ENCODE data around the gene MTHFD1L.
"Not testable (repeated sequence)": the region's sequence is repeated elsewhere in the genome, so short reads cannot be mapped to it uniquely, and the experiment has no call there.

The MTHFD1L gene

DNA sequence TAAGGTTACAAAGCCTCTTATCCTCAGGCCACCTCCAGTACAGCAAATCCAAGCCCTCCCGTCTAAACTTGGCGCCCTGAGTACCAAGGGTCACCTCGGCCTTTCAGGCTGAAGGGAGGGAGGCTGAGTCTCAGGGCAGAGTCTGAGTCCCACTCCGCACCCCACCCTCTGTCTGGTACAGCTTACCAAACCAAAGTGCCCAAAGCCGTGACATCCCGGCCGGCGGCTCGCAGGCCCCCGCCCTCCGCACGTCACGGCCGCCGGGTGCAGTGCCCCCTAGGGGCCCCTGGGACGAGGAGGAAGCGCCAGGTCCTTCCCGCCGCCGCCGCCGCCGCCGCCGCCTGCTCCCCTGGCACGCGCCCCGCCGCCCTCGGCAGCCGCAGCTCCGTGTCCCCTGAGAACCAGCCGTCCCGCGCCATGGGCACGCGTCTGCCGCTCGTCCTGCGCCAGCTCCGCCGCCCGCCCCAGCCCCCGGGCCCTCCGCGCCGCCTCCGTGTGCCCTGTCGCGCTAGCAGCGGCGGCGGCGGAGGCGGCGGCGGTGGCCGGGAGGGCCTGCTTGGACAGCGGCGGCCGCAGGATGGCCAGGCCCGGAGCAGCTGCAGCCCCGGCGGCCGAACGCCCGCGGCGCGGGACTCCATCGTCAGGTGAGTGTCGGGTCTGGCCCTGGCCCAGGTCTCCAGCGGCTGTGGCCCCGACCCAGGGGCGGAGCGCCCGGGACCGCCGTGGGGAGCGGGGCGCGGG lies at the start of gene MTHFD1L:
Gene MTHFD1L (plus strand): TSS at position 297 of the 741 bp plus-strand sequence. CDS start 121 bp downstream, at position 418.
- no peak for DNase-seq

DNA sequence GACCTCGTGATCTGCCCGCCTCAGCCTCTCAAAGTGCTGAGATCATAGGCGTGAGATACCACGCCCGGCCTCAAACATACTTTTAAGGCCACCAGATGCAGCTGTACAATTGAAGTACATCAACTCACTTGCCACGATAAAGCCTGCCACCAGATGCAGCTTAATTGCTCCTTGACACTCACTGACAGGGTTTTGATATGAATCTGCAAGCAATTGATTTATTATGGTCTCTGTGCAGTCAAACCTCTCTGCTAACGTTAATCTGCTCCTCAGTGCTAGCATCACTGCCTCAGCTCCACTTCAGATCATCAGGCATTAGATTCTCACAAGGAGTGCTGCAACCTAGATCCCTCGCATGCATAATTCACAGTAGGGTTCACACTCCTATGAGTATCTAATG lies 48.9 kb upstream of the MTHFD1L start:
- DNase-seq: not testable (repeated sequence)

DNA sequence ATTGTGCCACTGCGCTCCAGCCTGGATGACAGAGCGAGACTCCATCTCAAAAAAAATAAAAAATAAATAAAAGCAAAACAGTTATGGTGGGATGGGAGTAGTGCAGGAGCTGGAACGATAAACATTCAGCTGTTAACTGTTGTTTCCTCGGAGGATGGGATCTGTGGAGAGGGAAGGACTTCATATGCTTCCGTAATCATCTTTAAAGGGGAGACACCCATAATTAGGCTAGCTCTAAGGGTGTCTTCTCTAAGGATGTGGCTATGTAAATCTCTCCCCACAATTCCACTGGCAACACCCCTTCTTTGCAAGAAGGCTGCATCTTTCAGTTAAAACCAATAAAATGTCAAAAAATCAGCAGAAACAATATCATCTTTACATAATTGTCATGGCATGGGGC lies 42.6 kb upstream of the MTHFD1L start:
- no peak for DNase-seq

DNA sequence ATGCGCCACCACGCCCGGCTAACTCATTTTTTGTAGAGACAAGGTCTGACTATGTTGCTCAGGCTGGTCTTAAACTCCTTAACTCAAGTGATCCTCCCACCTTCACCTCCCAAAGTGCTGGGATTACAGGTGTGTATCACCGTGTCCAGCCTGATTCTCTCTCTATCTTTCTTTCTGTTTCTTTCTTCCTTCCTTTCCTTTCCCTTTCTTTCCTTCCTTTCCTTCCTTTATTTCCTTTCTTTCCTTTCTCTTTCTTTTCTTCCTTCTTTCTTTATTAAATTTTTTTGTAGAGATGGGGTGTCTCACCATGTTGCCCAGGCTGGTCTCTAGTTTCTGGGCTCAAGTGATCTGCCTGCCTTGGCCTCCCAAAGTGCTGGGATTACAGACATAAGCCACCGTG lies 38.7 kb upstream of the MTHFD1L start:
- no peak for DNase-seq

DNA sequence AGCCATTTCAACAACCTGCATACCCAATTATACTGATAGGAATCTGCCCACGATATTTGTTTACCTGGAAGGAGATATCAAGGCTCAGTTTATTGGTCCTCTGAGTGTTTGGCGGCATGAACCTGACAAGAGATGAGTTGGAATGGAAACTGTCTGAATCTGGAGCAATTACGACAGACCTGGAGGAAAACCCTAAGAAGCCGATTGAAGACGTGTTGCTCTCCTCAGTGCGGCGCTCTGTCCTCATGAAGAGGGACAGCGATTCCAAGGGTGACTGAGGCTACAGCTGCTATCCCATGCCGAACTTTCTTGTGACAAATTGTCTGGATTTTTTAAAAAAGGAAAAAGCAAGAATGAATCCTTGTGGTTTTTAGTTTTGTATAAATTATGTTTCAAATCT lies 37.4 kb upstream of the MTHFD1L start:
- DNase-seq: not testable (repeated sequence)

DNA sequence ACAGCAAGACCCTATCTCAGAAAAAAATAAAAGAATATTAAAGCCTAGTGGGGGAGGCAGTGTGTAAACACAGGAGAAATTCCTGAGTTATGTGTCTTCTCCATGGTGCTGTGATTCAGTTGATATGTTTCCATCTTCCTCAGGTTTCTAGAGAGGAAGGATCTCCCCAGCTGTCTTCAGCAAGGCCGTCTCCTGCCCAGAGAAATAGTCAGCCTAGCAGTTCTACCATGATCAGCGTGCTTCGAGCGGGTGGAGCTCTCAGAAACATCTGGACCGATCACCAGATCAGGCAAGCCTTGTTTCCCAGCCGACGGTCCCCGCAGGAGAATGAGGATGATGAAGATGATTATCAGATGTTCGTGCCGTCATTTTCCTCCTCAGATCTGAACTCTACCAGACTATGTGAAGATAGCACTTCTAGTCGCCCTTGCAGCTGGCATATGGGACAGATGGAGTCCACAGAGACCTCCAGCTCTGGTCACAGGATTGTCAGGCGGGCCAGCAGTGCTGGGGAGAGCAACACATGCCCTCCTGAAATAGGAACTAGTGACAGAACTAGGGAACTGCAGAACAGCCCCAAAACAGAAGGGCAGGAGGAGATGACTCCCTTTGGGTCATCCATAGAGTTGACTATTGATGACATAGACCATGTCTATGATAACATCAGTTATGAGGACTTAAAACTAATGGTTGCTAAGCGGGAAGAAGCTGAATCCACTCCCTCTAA lies 34.9 kb upstream of the MTHFD1L start:
- DNase-seq: no peak

DNA sequence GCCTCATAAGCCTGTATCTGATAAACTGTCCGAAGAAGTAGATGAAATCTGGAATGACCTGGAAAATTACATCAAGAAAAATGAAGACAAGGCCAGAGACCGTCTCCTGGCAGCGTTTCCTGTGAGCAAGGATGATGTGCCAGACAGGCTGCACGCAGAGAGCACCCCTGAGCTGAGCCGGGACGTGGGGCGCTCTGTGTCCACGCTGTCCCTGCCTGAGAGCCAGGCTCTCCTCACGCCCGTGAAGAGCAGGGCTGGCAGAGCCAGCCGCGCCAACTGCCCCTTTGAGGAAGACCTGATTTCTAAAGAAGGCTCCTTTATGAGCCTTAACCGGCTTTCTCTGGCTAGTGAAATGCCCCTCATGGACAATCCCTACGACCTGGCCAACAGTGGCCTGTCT lies 33.9 kb upstream of the MTHFD1L start:
- no peak for DNase-seq

DNA sequence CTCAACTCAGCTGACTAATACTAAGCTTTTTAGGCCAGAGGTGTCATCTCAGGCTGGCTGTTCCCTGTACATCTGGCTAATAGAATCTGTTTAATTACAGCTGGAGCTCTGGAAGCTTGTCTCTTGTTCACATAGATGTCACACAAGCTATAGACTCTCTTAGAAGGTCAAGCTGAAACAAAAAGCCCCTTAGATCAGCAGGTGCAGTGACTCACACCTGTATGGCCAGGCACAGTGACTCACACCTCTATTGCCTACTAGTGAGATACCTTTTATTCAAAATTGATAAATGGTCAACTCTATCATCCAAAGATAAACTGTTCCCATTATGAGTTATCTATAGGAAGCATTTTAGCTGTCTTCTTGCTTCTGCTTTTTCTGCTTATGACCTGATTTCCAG lies 29.9 kb upstream of the MTHFD1L start:
- no peak for DNase-seq

DNA sequence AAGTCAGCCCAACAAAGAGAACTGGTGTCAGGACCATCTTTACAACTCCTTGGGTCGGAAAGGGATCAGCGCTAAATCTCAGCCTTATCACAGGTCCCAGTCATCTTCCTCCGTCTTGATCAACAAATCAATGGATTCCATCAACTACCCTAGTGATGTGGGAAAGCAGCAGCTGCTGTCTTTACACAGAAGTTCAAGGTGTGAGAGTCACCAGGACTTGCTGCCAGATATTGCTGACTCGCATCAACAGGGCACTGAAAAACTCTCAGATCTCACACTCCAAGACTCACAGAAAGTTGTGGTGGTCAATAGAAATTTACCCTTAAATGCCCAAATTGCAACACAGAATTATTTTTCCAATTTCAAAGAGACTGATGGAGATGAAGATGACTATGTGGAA lies 25.3 kb upstream of the MTHFD1L start:
- no peak for DNase-seq

DNA sequence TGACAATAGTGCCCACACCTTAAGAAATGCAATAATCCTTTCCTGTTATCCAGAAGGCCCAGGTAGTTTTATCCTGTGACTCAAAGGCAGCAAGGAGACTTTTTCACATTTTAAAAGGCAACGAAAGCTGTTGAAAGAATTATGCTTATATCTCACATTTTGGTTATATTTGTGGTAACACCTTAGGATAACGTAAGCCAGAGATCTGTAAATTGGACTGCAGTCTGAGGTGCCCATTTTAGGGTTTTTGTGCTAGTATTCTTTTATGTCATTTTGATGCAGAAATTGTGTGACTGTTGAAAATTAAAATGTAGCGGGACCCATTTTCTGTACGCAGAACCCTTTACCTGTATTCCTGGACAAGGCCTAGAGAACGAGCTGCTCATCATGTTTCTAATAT lies 24.3 kb upstream of the MTHFD1L start:
- no peak for DNase-seq

DNA sequence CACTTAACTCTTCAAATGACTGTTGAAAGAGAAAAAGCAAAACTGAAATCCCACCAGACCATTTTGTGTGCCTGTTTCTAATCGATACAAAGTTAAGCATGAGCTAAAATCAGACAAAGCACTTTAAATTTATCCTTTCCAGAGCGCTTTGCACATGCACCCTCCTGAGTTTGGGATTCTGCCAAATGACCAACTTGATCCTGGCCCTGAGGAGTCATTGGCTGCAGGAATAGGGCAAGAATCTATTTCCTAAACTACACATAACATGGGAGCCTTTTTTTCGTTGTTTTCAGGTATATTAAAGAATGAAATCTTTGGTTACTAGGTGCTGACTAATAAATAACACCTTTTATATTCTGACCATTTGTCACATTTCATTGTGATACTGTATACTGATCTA lies 23.8 kb upstream of the MTHFD1L start:
- no peak for DNase-seq

DNA sequence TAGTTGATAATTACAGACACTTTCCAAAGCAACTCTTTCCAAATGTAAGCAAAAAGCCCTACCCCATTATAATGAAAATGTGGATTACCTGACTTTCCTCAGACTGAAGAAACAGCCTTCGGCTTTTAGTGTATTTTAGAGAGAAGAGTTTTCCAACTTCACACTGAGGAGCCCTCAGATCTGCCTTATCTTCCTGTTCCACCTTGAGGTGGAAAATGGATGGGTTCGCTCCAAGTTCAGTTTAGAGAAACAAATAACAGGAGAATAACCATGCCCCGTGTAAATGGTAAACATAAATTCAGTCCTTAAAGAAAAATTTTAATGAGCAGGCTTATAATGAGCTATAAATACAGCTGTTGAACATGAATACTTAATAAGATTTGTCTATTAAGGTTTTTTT lies 21.1 kb upstream of the MTHFD1L start:
- no peak for DNase-seq

DNA sequence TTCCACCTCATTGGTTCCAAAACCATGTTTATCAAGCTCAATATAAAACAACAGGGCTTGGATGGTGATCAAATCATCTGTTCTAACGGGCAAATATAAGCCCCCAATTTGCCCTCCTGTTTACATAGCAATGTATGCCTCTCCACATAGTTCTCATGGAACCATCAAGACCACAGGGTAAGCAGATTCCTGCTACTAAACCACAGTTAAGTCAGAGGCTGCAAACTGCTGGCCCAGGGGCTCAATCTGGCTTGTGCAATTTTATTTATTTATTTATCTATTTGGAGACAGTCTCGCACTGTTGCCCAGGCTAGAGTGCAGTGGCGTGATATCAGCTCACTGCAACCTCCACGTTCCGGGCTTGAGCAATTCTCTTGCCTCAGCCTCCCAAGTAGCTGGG lies 18.9 kb upstream of the MTHFD1L start:
- DNase-seq: no peak

DNA sequence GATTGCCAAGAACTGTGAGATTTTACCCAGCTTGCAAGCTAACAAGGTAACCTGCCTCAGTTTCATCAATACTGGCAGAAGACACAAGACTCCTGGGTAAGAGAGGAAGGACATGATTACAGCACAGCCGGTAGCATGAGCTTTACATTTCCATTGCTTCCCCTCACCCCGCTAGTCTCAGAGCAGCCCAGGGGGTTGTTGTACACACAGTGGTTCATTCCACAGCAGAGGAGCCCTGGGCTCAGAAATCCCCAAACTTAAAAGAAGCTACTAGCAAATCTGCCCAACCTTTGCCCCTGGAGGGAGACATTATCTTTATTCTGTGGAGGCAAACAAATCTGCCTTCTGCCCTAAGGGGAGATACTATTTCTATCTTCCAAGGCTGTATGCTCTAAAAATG lies 17.1 kb upstream of the MTHFD1L start:
- DNase-seq: no peak

DNA sequence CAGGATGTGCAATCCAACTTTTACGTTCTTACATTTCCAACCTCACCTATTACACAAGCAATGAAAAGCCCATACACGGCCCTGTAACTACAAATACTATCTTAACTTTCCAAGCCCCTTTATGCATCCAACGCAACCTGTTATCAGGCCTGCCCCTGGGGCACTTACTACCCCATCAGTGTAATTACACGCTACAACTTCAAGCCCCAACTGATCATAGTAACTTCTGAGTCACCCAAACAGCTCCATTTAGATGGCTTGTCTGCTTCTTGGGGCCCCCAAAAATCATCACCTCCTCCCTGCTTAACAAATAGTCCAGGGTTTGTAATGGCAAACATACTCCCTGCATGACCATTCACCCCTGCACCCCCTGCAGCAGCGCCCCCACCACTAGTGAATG lies 11.1 kb upstream of the MTHFD1L start:
- DNase-seq: not testable (repeated sequence)

DNA sequence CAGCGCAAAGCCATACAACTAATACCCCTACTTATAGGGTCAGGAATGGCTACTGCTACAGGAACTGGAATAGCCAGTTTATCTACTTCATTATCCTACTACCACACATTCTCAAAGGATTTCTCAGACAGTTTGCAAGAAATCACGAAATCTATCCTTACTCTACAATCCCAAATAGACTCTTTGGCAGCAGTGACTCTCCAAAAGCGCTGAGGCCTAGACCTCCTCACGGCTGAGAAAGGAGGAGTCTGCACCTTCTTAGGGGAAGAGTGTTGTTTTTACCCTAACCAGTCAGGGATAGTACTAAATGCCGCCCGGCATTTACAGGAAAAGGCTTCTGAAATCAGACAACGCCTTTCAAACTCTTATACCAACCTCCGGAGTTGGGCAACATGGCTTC lies 10.3 kb upstream of the MTHFD1L start:
- DNase-seq: not testable (repeated sequence)

DNA sequence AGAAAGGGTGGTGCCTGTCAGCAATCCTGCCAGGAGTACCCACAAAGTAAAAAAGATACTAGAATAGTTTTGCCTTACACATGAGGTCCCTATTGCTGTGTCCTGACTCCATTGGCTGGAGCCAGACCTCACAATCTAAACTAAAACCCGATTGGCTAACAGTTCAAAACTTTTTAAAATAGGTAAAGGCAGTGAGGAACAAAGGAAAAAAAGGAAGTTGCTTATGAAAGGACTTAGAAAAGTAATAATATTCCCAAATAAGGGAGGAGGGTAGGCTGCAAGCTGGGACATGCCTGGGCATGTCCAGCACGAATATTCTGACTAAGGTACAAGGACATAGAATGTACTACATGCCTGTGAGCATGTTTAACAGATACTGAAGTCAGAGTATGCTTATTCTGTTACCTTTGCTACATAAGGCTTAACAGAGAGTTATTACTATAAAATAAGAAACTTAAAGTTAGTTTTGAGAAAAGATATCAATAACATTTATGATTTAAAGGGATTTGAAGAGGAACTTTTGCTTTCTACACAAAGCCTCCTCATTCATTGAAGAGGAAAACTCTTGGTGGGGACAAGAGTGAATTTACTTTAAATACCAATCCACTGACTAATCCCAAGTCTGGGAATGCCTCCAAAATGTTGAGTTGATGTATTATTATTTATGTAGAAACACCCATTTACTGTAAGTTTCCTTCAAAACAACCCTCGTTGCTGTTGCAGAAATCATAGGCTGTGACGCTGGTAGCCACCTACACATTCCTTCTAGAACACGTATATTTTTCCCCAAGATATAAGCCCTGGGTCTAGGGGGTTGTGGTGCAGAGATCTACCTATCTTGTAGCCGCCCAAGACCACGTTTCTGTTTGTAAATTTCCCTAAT lies 8.2 kb upstream of the MTHFD1L start:
- no peak for DNase-seq

DNA sequence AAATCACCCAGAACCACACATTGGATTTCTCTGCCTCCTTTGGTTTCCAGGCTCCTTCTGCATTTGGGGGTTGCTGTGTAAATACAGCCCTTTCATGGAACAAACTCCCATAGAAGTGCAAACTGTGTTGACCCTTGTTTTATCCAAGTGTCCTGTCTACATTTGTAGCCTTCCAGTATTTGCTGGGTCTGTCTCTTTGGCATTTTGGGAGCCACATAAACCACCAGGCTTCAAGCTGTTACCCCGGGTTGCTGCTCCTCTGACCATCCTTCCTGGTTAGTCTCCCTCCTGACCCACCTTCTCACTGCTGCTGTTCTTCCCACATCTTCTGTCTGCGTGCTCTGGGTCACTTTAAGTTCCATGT lies 7.6 kb upstream of the MTHFD1L start:
- no peak for DNase-seq

DNA sequence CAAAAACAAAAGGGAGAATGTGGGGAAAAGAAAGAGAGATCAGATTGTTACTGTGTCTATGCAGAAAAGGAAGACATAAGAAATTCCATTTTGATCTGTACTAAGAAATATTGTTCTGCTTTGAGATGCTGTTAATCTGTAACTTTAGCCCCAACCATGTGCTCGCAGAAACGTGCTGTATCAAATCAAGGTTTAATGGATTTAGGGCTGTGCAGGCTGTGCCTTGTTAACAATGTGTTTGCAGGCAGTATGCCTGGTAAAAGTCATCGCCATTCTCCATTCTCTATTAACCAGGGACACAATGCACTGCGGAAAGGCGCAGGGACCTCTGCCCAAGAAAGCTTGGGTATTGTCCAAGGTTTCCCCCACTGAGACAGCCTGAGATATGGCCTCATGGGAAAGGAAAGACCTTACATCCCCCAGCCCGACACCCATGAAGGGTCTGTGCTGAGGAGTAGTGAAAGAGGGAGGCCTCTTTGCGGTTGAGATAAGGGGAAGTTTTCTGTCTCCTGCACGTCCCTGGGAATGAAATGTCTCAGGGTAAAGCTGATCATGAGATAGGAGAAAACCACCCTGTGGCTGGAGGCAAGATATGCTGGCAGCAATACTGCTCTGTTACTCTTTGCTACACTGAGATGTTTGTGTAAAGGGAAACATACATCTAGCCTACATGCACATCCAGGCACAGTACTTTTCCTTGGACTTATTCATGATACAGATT lies 3.9 kb upstream of the MTHFD1L start:
- peak; percentile 35 for DNase-seq

DNA sequence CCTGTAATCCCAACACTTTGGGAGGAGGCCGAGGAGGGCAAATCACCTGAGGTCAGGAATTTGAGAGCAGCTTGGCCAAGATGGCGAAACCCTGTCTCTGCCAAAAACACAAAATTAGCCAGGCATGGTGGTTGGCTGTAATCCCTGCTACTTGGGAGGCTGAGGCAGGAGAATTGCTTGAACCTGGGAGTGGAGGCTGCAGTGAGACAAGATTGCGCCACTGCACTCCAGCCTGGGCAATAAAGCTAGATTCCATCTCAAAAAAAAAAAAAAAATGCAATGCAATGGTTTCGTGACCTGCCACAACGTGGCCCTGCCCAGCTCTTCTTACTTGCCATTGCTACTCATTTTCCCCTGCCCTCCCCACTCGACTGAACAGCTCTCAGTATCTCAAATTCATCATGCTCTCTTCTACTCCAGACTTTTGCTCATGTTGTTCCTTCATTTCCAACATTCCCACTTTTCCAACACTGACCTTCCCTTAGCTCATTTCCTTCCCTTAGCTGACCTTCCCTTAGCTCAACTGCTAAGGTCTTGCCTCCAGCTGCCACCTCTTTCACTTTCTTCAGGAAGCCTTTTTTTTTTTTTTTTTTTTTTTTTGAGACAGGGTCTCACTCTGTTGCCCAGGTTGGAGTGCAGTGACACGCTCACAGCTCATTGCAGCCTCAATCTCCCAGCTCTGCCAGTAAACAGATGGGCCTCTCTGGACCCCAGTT lies 2.1 kb upstream of the MTHFD1L start:
- no peak for DNase-seq

DNA sequence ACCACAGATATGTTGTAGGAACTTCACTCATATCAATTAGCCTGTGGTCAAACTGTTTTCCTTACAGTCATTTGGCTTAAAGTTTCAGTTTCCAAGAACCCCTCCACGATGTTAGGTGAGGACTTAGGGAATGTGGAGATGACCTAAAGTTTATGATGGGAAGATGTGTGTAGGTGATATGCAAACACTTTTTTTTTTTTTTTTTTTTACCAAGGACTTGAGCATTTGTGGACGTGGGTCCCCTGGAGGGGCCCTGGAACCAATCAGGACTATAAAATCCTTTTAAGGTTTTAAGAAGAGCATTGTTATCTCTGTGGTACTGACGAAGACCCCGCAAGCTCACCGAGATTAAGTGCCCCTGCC lies 478 bp upstream of the MTHFD1L start:
- no peak for DNase-seq

Measured in SIG-M5 (cell line).